ENCODE measurements around the gene DEDD2. TPM values are rescaled to one million over a fixed set of nuclear protein-coding genes. Genes with fewer than 3 reads are reported as not detected.

The DEDD2 gene
- total and polyA plus RNA-seq, 10 of the 15 experiments (the other 5 are each of a cell fraction or from before 2014, with no cell fraction given) = 2.5 to 24.7 (median 17.6) TPM

DNA sequence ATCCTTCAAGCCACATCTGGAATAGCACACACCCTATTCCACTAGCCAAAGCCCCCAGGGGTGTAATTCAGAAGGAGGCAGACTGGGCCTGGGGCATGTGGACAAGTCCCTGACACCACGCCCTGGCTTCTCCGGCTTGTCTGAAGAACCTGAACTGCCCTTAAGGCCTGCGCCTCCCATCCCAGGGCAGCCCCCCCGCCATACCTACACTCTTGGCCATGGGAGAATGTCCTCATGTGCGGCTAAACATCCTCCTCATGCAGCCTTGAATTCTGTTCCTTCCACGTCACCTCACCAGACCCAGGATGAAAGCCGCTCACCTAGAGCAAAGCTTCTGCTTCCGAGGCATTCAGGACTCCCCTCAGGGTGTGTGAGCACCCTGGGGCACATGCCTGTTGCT lies 60.9 kb downstream of the DEDD2 start:
- Histone ChIP-seq H3K9ac (ENCODE audit: control insufficient read depth, insufficient read depth, low read length) (no peak overlapping the region), H4K20me1 (ENCODE audit: control insufficient read depth, insufficient read depth) (no peaks in the 10 kb centered on the region), H3K27ac (ENCODE audit: control insufficient read depth, insufficient read depth) (no peak overlapping the region), H3K36me3 (ENCODE audit: control insufficient read depth in 2 of 2, insufficient read depth in 2 of 2, low read length in 1 of 2) (no peaks in the 10 kb centered on the region), H3K4me3 (no peak overlapping the region), H3K4me2 (ENCODE audit: control insufficient read depth, insufficient read depth) (no peak overlapping the region), H2AFZ (ENCODE audit: control insufficient read depth, low read depth, low read length) (no peak overlapping the region), H3K79me2 (ENCODE audit: control insufficient read depth, insufficient read depth, low read length) (no peaks in the 10 kb centered on the region), H3K27me3 (replicated peaks in 1 of 2; ENCODE audit: control insufficient read depth in 2 of 2, insufficient read depth in 2 of 2, low read length in 1 of 2) (peaks cover 0 to 1% of the 10 kb centered on the region in 2 experiments; a peak in 2 of 4 replicates), H3K4me1 (ENCODE audit: control insufficient read depth, insufficient read depth, low read length) (peaks cover 9% of the 10 kb centered on the region), H3K9me3 (replicated peaks; ENCODE audit: control insufficient read depth, insufficient read depth, low read length) (no peaks in the 10 kb centered on the region)
- intact Hi-C loops (cut with micrococcal nuclease; ENCODE audit: unreplicated experiment) = no loop called here
- ChIA-PET RAD21 (ENCODE audit: unreplicated experiment) (no interaction called here), POLR2A (no interaction called here), SMC1A (ENCODE audit: uncharacterized antibody, unreplicated experiment) (no interaction called here), CTCF (interaction anchor here (0.6 kb wide), 1 partner anchor 206 kb away, joined by 3 read pairs; no protein-coding TSS in a partner anchor)
- no peak for DNase-seq (ENCODE audit: low read depth, low spot score)
- no peak for ATAC-seq
- 50% methylated on average over 8 of the region's 8 CpGs for WGBS (ENCODE audit: insufficient coverage, insufficient replicate concordance, low lambda C conversion rate, missing lambda C conversion rate)
- in situ Hi-C loops (cut with MboI) = no loop called here
- no TSS peak for BruUV-seq (replicated peaks)
- FAIRE-seq = no peak
- TF ChIP-seq ZNF384 (IDR thresholded peaks at IDR 0.05; ENCODE audit: borderline replicate concordance, low read depth, low read length) (no peak), ETV6 (conservative IDR thresholded peaks at IDR 0.05 in 1 of 2, IDR thresholded peaks at IDR 0.05 in 1 of 2; ENCODE audit: borderline replicate concordance in 1 of 2, low read depth in 1 of 2) (no peak), CHD2 (IDR thresholded peaks at IDR 0.05; ENCODE audit: borderline replicate concordance, low read depth, low read length) (no peak), CREB1 (IDR thresholded peaks at IDR 0.05; ENCODE audit: low read depth) (no peak), SUPT20H (IDR thresholded peaks at IDR 0.05; ENCODE audit: borderline replicate concordance, control insufficient read depth, low read depth, low read length) (no peak), HCFC1 (IDR thresholded peaks at IDR 0.05; ENCODE audit: low read length) (no peak), ZBTB11 (CRISPR knock-in tag; IDR thresholded peaks at IDR 0.05) (no peak), ZBTB4 (CRISPR knock-in tag; IDR thresholded peaks at IDR 0.05) (no peak), SMAD1 (IDR thresholded peaks at IDR 0.05; ENCODE audit: low read depth, partially characterized antibody) (no peak), MEF2A (IDR thresholded peaks at IDR 0.05; ENCODE audit: insufficient read depth, low read depth, low read length) (no peak), CBX3 (IDR thresholded peaks at IDR 0.05; ENCODE audit: borderline replicate concordance, low read depth) (no peak), SPI1 (IDR thresholded peaks at IDR 0.05; ENCODE audit: borderline replicate concordance, insufficient read depth, low read depth, low read length) (no peak), PRDM15 (CRISPR knock-in tag; IDR thresholded peaks at IDR 0.05) (no peak)

Measured in GM12878 (cell line).